Upper lobe of left lung (tissue), 4 donors: ENCODE measurements around the gene COG7.

Experiments used
- CTCF ChIP-seq, 6 experiments: fragments of 450-650 bp in 4 of 6; fragments of 200-600 bp in 2 of 6; sonication (generic) in 2 of 6; IDR thresholded peaks; one replicate each; pipeline ENCODE4 v1.5.1; 2016 to 2019; ENCODE audit warnings: antibody characterized with exemption in 6 of 6
- EP300 ChIP-seq, 4 donors: sonication (generic); formaldehyde crosslinking; IDR thresholded peaks; one replicate each; pipeline ENCODE4 v1.5.1; 2017; ENCODE audit warnings: antibody characterized with exemption in 4 of 4, control low read depth in 2 of 4

- no peak for TF ChIP-seq EP300 (IDR thresholded peaks at IDR 0.05)
- TF ChIP-seq CTCF (IDR thresholded peaks at IDR 0.05): no peak
These were observed 113.2 kb downstream of the COG7 start for GRCh38 chr16:23339787-23340186.
